Measurements from ENCODE around the gene BAG5. TPM values are rescaled to one million over a fixed set of nuclear protein-coding genes. Genes with fewer than 3 reads are reported as not detected.
A peak's percentile ranks its signal among the peaks of the same experiment; 100 is the strongest.

The BAG5 gene
- total RNA-seq, 1 donor from 2014 or later = 28.8 TPM

- intact Hi-C loops (cut with micrococcal nuclease) = no loop called here
- ChIA-PET CTCF (interaction anchor here (0.6 to 4.2 kb wide), 14 partner anchors 9 to 161 kb away, joined by 3 to 70 read pairs (median 5); partner anchors contain the start of gene TRMT61A), POLR2A (interaction anchor here (0.6 to 1.3 kb wide), 5 partner anchors 8 to 31 kb away, joined by 3 to 4 read pairs (median 4); partner anchors contain the start of gene TRMT61A)
- TF ChIP-seq, protein P1, sequence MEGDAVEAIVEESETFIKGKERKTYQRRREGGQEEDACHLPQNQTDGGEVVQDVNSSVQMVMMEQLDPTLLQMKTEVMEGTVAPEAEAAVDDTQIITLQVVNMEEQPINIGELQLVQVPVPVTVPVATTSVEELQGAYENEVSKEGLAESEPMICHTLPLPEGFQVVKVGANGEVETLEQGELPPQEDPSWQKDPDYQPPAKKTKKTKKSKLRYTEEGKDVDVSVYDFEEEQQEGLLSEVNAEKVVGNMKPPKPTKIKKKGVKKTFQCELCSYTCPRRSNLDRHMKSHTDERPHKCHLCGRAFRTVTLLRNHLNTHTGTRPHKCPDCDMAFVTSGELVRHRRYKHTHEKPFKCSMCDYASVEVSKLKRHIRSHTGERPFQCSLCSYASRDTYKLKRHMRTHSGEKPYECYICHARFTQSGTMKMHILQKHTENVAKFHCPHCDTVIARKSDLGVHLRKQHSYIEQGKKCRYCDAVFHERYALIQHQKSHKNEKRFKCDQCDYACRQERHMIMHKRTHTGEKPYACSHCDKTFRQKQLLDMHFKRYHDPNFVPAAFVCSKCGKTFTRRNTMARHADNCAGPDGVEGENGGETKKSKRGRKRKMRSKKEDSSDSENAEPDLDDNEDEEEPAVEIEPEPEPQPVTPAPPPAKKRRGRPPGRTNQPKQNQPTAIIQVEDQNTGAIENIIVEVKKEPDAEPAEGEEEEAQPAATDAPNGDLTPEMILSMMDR (IDR thresholded peaks at IDR 0.05) = no peak
- no peak for DNase-seq
- no peaks in the 10 kb centered on the region for H3K27me3 Mint-ChIP-seq
- ATAC-seq (ENCODE audit: low read depth) = no peak
- H3K36me3 Mint-ChIP-seq (ENCODE audit: low read depth) = no peaks in the 10 kb centered on the region
- H3K4me3 Mint-ChIP-seq = peak overlapping the region; percentile 38
- no peaks in the 10 kb centered on the region for H3K9me3 Mint-ChIP-seq
- H3K4me1 Mint-ChIP-seq = peaks cover 15% of the 10 kb centered on the region
- no peak overlapping the region for H3K27ac Mint-ChIP-seq
These were observed 43.2 kb downstream of the BAG5 start for GRCh38 chr14:103519043-103519836.

DNA sequence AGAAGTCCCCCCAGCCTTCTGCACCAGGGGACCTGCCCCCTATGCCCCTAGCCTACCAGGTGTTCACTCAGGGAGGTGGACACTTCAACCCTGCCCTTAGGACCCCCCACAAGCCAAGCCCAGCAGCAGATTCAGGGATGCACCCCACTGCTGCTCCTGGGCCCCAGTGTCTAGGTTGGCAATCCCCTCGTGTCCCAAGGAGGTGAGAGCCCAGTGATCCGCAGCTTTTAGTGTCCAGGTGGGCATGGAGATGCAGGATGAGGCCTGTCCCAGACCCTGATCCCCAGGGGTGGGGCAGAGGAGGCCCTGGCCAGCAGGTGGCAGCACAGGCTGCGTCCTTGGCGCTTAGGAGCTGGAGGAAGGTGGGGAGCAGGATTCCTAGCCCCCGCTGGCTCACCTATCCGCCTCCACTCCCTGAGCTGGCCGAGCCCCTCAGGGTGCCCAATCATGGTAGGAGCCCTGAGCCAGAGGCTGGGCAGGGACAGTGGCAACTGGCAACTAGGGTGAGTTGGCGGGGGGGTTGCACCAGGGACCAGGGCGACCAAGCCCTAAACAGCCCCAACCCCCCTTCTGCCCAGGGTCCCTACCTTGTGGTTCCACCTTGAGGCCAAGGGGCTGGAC, 43.9 kb downstream of the BAG5 start:
- ChIA-PET POLR2A (interaction anchor here (0.6 to 1.3 kb wide), 5 partner anchors 9 to 32 kb away, joined by 3 to 4 read pairs (median 4); partner anchors contain the start of gene TRMT61A), CTCF (interaction anchor here (0.5 to 4.2 kb wide), 15 partner anchors 10 to 1360 kb away, joined by 3 to 70 read pairs (median 5); partner anchors contain the start of gene TRMT61A)
- Mint-ChIP-seq H3K4me1 (peaks cover 11% of the 10 kb centered on the region), H3K4me3 (no peak overlapping the region), H3K27me3 (no peaks in the 10 kb centered on the region), H3K27ac (no peak overlapping the region), H3K9me3 (no peaks in the 10 kb centered on the region), H3K36me3 (ENCODE audit: low read depth) (no peaks in the 10 kb centered on the region)
- DNase-seq (peak; percentile 69), ATAC-seq (ENCODE audit: low read depth) (peak; percentile 20)
- TF ChIP-seq, protein P1 (IDR thresholded peaks at IDR 0.05) = peak; percentile 28
- intact Hi-C loops (cut with micrococcal nuclease) = loop anchor here (1.0 kb wide), 2 partner anchors 18 to 28 kb away; no protein-coding TSS in a partner anchor

DNA sequence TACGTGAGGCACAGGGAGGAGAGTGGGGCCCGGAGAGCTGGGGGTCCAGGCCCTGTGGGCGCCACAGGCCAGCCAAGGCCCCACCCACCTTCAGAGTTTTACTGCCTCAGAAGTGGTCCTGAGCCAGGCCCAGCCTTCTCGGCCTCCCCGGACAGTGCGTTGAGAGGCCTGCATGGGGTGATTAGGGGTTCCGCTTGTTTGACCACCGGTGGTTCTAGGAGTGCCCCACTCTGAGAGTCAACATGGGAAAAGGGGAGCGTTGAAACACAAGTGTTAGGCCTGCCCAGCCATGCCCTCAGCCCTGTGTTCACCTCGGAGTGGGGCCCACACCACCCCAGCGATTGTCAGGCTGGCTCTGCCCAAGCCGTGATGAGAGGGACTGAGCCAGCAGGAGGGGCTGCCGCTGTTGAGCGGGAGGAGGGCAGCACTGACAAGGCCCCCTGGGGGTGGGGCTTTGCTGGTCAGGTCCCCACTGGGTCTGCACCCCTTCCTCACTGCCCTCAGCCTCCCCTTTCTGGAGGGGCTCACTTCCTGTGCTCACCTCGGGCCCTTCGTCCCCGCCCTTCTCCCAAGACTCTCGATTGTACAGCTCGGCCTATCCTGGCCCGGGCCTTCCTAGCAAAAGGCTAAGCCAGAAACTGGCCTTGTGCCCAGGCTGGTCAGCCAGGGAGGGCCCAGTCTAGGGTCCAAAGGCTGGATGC, 44.6 kb downstream of the BAG5 start:
- DNase-seq = no peak
- no peak for ATAC-seq (ENCODE audit: low read depth)
- Mint-ChIP-seq H3K27ac (no peak overlapping the region), H3K36me3 (ENCODE audit: low read depth) (peaks cover 2% of the 10 kb centered on the region), H3K4me3 (no peak overlapping the region), H3K4me1 (peaks cover 10% of the 10 kb centered on the region), H3K9me3 (no peaks in the 10 kb centered on the region), H3K27me3 (no peaks in the 10 kb centered on the region)
- intact Hi-C loops (cut with micrococcal nuclease) = loop anchor here (1.0 kb wide), 2 partner anchors 18 to 28 kb away; no protein-coding TSS in a partner anchor
- ChIA-PET POLR2A (interaction anchor here (0.5 to 1.1 kb wide), 3 partner anchors 9 to 102 kb away, joined by 3 to 4 read pairs (median 4); no protein-coding TSS in a partner anchor), CTCF (interaction anchor here (0.5 to 4.2 kb wide), 11 partner anchors 9 to 1359 kb away, joined by 3 to 70 read pairs (median 5); partner anchors contain the start of gene TRMT61A)
- TF ChIP-seq, protein P1 (IDR thresholded peaks at IDR 0.05) = no peak

DNA sequence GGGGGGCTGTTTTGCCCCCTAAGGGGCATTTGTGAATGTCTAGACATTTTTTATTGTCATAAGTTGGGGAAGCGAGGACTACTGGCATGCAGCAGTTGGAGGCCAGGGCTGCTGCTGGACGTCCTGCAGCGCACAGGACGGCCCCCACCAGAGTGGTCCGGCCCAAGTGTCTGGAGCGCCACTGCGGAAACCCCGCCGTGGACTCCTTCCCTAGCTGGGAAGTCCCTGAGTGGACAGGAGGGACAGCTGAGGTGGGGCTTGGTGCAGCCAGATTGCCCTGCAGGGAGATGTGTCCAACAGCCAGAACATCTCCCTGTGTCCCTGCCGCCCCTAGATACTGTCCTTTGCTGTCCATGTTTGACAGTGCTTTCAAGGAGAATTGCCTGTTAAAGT, 45.3 kb downstream of the BAG5 start:
- no peak overlapping the region for H3K4me3 Mint-ChIP-seq
- CTCF ChIA-PET = interaction anchor here (1.0 kb wide), 1 partner anchor 28 kb away, joined by 3 read pairs; no protein-coding TSS in a partner anchor

More for the DNA sequence above, 45.3 kb downstream of the BAG5 start:
- ATAC-seq (ENCODE audit: low read depth) (no peak), DNase-seq (no peak)
- TF ChIP-seq, protein P1 (IDR thresholded peaks at IDR 0.05) = no peak
- Mint-ChIP-seq H3K9me3 (no peaks in the 10 kb centered on the region), H3K27me3 (no peaks in the 10 kb centered on the region), H3K4me1 (peaks cover 10% of the 10 kb centered on the region), H3K36me3 (ENCODE audit: low read depth) (peaks cover 6% of the 10 kb centered on the region), H3K27ac (no peak overlapping the region)
- intact Hi-C loops (cut with micrococcal nuclease) = no loop called here
- POLR2A ChIA-PET = interaction anchor here (0.5 kb wide), 1 partner anchor 103 kb away, joined by 3 read pairs; no protein-coding TSS in a partner anchor
